ENCODE measurements around the gene ACYP1. TPM values are rescaled to one million over a fixed set of nuclear protein-coding genes. Genes with fewer than 3 reads are reported as not detected.

The ACYP1 gene
- total RNA-seq, 1 donor from 2014 or later: 15.3 TPM

GRCh38 chr14:75090353-75090752 is 26.5 kb upstream of the ACYP1 start:
- intact Hi-C loops (cut with DNase I): no loop called here
- Histone ChIP-seq H3K36me3 (peaks cover 86% of the 10 kb centered on the region), H3K27ac (no peak overlapping the region), H3K9me3 (no peaks in the 10 kb centered on the region), H3K4me1 (no peaks in the 10 kb centered on the region), H3K27me3 (no peaks in the 10 kb centered on the region), H3K4me3 (no peak overlapping the region)
- no peak for TF ChIP-seq CTCF (IDR thresholded peaks at IDR 0.05)
- DNase-seq (no peak), ATAC-seq (no peak)

DNA sequence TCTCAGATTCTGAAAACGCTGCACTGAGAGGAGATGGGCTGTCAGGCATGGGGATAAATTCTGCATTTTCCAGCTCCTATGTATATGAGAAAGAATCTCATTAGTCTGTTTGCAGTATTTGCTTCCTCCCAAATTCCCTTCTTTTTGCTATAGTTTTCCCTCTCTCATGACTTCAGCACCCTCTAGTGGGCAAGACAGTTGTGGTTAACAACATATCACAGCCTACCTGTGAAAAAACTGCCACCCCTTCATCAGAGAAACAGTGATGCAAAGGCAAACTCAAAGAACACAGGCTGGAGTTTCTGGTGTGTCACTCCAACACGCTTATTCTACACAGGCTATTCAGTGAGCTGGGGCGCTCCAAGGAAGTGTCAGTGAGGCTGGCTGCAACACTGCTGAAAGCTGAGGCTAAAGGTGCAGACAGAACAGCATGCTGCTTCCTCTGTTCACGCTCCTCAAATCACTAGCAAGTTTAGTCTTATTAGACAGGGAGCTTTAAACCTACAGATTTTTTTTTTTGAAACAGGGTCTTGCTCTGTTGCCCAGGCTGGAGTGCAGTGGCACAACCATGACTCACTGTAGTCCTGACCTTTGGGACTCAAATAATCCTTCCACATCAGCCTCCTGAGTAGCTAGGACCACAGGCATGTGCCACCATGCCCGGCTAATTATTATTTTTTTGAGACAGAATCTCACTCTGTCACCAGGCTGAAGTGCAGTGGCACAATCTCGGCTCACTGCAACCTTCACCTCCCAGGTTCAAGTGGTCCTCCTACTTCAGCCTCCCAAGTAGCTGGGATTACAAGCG is 24.9 kb upstream of the ACYP1 start:
- DNase-seq (no peak), ATAC-seq (peak; percentile 82)
- Histone ChIP-seq H3K9me3 (no peaks in the 10 kb centered on the region), H3K4me1 (no peaks in the 10 kb centered on the region), H3K36me3 (peaks cover 86% of the 10 kb centered on the region), H3K4me3 (no peak overlapping the region), H3K27me3 (no peaks in the 10 kb centered on the region), H3K27ac (no peak overlapping the region)
- intact Hi-C loops (cut with DNase I): loop anchor here (10.0 kb wide), 2 partner anchors 144 to 174 kb away; no protein-coding TSS in a partner anchor
- peak; percentile 75 for TF ChIP-seq CTCF (IDR thresholded peaks at IDR 0.05)

GRCh38 chr14:75088153-75088552 is 24.3 kb upstream of the ACYP1 start:
- Histone ChIP-seq H3K9me3 (no peaks in the 10 kb centered on the region), H3K27ac (no peak overlapping the region), H3K36me3 (peaks cover 86% of the 10 kb centered on the region), H3K4me3 (no peak overlapping the region), H3K4me1 (no peaks in the 10 kb centered on the region), H3K27me3 (no peaks in the 10 kb centered on the region)
- intact Hi-C loops (cut with DNase I): loop anchor here (10.0 kb wide), 2 partner anchors 143 to 173 kb away; no protein-coding TSS in a partner anchor
- DNase-seq: no peak
- no peak for TF ChIP-seq CTCF (IDR thresholded peaks at IDR 0.05)
- no peak for ATAC-seq

- no peaks in the 10 kb centered on the region for H3K9me3 ChIP-seq
- intact Hi-C loops (cut with DNase I): loop anchor here (10.0 kb wide), 2 partner anchors 140 to 170 kb away; no protein-coding TSS in a partner anchor
- no peak overlapping the region for H3K27ac ChIP-seq
- H3K4me3 ChIP-seq: no peak overlapping the region
- ATAC-seq: peak; percentile 26
- H3K4me1 ChIP-seq: no peaks in the 10 kb centered on the region
- H3K36me3 ChIP-seq: peaks cover 52% of the 10 kb centered on the region
- no peaks in the 10 kb centered on the region for H3K27me3 ChIP-seq
- no peak for TF ChIP-seq CTCF (IDR thresholded peaks at IDR 0.05)
- DNase-seq: no peak
Measured at GRCh38 chr14:75084513-75084912, 20.7 kb upstream of the ACYP1 start.

- H3K27ac ChIP-seq: no peak overlapping the region
- ATAC-seq: no peak
- no peak for DNase-seq
- no peaks in the 10 kb centered on the region for H3K27me3 ChIP-seq
- H3K36me3 ChIP-seq: peaks cover 51% of the 10 kb centered on the region
- TF ChIP-seq CTCF (IDR thresholded peaks at IDR 0.05): no peak
- intact Hi-C loops (cut with DNase I): loop anchor here (10.0 kb wide), 2 partner anchors 138 to 168 kb away; no protein-coding TSS in a partner anchor
- H3K4me1 ChIP-seq: no peaks in the 10 kb centered on the region
- H3K4me3 ChIP-seq: no peak overlapping the region
- no peaks in the 10 kb centered on the region for H3K9me3 ChIP-seq
Measured at GRCh38 chr14:75083271-75083670, 19.4 kb upstream of the ACYP1 start.

All from upper lobe of right lung (tissue), 1 donor.